HG03135 (cell line): ENCODE measurements around the gene CCDC102A.
"Not testable (repeated sequence)": the region's sequence is repeated elsewhere in the genome, so short reads cannot be mapped to it uniquely, and the experiment has no call there.

ENCODE experiments used
- ATAC-seq: cut with Tn5 transposase; IDR thresholded peaks from one replicate; pipeline ENCODE4 v1.9.1; 2021; ENCODE audit warnings: mild to moderate bottlenecking, moderate library complexity; ENCODE audit not compliant: unreplicated experiment

The CCDC102A gene

DNA sequence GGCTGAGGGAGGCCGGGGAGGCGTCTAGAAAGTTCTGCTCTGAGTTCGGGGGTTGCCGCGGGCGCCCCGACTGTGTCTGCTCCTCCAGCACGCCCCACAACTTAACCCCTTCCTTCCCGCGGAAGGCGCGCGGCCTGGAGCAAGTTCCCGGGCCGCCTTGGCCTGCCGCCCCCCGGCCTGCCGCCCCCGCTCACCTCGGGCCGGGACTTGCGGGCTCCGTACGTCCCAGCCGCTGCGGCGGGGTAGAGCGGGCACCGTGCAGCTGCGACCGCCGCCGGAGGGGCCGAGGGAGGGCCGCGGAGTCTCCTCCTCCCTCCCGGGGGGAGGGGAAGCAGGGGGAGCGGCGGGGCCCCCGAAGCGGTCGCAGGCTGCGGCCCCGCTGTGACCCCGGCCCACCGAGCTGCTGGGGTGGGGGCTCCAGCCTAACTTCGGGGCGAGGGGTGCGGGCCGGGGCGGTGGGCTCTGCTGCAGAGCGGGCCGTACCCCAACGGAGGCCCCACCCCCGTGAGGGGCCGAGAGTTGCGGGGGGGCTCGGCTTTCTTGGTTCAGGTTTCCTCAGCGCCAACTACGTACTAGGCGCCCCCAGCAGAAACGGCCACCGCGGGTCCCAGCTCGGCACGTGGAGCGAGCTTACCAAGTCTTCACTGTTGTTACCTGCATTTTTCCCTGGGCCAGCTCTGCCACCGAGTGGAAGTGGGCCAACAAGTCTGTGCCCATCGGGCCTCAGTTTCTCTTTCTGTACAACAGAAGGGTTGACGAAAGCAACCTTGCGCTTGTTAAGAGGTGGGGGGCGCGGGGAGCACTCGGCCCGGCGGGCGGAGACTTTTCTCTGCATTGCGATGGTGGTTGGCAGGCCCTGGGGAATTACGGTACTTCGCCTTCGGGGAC, at the start of gene CCDC102A:
Gene CCDC102A (minus strand): TSS at position 266 of the 888 bp plus-strand sequence. CDS start 7,394 bp downstream, outside the sequence.
- peak; percentile 17 for ATAC-seq

DNA sequence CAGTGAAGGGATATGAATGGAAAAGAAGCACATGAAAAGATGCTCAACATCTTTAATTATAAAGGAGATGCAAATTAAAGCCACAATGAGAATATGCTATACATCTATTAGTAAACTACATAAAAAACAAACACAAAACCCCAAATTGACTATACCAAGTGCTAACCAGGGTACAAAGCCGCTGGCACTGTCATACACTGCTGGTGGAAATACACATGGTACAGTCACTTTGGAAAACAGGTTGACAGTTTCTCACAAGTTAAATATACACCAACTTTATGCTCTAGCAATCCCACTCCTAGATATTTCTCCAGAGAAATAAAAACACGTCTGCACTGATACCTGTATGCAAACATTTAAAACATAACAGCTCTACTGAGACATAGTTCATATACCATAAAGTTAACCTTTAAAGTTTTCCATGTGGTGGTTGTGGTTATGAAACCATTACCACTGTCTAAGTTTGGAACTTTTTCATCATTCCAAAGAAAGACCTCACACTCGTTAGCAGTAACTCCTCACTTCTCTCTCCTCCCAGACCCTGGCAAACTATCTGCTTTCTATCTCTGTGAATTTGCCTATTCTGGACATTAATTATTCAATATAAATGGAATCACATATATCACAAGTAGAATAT, 48.8 kb upstream of the CCDC102A start:
- no peak for ATAC-seq

DNA sequence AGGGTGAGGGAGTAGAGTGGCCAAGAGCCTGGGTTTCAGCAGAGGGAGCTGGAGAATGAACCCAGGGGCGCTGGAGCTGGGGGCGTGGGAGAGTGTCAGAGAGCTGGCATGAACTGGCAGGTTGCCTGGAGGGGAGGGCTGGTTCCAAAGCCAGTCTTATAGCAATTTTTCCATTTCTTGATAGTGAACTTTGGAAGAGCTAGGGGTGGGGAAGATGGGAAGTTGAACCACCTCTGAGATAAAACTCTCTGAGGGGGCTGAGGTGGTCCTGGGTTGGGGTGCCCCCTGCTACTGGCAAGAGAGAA, 42.9 kb upstream of the CCDC102A start:
- no peak for ATAC-seq

DNA sequence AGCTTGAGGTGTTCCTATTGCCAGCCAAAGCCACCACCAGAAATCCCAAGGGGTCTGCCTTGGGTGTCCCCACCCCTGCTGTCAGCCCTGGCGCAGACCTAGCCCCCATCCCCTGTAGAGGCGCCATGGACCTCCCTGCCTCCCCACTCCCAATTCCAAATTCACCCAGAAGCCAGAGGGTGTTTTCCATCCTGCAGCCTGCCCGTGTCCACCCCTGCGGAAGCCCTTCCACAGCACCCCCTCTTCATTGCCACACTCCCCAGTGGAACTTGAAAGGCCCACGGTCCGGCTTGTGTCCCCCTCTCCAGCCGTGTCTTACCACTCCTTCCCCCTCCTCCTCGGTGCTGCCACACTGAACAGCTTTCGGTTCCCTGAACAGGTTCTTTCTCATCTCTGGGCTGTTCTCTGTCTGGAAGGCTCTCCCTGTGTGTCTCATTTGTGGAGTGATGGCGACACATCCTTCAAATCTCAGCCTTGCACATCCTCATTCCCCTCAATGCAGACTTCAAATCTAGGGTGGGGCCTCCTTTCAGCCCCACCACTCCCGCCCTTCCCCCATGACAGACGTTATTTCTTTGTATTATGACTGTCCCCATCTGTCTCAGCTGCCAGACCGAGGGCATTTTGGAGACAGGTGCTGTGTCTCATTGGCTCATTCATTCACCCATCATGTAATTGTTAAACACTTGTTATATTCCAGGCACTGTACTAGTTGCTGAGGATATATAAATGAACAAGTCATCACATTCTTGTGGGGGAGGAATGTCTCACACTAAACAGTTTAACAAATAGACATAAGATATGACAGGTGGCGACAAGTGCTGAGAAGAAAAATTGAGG, 42.4 kb upstream of the CCDC102A start:
- ATAC-seq: no peak

DNA sequence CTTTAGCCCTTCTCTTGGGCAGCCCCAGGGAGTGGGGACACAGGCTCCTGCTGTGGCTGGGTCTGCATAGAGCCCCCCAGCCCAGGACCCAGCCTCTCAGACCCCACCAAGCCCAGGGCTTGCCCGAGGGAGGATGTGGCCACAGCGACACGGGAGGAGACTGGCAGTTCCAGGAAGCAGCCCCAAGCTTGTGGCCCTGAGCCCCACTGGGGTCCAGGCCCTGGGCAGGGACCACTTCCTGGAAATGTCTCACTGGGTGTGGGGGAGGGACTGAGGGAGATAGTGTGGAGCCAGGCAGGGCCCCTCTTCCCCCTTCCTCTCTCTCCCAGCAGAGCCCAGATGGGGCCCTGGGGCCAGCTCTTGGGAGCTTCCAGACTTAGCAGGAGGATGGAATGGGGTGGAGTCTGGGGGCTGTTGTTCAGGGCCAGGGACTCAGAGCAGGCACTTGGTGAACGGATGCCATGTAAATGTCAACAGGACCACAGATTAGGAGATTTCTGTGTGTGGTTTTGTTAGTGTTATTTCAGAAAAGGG, 41.4 kb upstream of the CCDC102A start:
- no peak for ATAC-seq

DNA sequence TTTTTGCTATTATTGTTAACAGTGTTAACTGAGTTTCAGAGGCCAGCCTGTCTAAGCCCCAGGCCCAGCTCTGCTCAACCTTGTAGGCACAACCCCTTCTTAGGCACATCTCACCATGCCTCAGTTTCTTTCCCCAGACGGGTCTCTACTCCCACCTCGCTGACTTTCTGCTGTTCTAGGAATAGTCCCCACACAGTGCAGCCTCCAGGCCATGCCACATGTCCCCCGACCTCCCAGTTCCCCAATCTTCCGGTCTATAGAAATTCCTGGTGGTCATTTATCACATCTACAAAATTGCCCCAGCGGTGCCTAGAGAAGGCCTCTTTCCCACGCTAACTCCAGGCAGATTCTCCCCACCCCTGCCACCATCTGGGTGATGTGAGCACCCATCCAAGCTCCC, 40.8 kb upstream of the CCDC102A start:
- ATAC-seq: no peak

DNA sequence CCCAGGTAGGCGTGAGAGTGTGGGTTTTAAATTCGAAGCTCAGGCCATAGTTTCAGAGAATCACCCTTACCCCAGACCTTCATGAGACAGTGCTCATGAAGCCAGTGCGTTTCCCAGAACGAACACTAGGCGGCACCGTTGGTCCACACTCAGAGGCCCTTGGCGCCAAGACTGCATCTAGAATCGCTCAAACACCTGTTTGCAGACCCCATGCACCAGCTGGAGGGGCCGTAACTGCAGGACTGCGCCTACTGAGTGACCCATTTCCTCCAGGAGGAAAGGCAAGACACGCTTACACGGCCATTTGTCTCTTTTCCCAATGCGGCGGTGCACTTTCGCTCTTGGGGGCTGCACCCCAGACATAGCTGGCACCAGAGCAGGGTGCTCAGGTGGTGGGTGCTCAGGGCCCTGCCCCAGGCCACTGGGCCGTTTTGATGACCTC, 40.1 kb upstream of the CCDC102A start:
- peak; percentile 63 for ATAC-seq

DNA sequence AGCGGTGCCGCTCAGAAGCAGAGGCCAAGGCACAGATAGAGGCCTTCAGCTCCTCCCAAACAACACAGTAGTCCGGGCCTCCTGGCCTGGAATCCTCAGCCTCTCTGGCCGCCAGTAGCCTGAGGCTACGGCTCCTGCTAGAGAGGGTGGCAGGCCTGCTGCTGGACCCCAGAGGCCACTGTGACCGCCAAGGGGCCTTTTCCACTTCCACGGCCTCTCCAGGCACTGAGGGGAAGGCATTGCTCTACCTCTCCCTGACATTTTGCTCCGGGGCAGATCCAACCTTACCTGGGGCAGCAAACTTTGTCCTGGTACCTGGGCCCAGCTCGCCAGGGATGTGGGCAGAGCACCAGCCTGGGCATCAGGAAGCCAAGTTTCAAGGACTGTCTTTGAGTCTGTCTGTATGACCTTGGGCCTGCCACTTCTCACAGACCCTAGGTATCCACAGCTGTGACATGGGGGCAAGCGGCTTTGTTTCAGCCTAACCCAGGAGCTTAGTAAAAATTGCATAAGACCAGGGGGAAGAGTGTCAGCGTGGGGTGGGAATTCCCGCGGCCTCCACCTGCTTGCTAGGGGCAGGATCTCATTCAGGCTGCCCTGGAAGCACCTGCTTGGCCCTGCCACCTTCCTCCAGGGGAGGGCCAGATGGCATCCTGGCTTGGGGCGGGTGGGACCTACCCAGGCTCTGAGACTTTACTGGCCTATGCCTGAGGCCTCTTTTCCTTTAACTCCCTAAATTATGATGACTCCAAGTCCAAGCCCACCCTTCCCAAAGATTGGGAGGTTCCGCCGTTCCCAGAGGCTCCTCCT, 39.3 kb upstream of the CCDC102A start:
- no peak for ATAC-seq

DNA sequence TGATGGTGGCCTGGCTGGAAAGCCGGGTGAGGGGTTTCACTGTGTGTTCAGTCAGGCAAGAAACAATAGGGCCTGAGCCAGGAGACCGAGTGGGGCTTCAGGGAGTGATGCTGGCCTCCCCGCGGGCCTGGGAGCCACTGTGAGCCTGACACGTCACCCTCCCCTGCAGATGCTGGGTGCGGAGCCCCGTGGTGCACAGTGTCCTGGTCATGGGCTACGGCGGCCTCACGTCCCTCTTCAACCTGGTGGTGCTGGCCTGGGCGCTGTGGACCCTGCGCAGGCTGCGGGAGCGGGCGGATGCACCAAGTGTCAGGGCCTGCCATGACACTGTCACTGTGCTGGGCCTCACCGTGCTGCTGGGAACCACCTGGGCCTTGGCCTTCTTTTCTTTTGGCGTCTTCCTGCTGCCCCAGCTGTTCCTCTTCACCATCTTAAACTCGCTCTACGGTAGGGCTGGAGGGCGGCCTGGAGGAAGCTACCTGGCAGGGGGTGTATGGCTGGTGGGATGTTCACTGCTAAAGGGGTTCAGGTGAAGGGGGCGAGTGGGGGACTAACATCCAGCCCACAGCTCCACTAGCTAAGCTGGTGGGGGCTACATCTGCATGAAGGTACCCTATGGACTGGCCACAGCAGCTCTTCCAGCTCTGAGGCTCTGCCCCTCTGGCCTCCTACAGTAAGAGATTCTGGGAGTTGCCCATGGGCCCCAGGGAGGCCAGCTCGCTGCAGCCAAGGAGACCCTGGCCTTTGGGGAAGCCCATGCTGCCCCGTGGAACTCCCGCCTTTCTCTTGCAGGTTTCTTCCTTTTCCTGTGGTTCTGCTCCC, 38.5 kb upstream of the CCDC102A start:
- ATAC-seq: no peak

DNA sequence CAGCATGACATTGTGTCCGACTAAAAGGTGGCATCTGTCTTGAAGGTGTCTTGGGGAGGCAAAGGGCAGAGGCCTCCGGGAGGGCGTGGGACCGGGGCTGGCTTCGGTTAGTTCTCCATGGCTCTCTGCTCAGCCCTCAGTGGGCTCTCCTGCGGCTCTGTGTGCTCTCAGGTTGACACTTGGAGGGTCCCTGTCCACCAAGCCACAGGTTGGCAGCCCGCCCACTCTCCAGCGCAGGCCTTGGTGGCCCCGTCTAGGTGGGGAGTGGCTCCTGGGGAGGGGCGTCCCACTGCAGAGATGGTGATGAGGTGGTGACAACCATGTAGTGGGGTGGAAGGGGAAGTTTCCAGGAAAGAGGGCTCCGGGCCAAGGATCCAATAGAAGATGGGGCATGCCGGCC, 37.7 kb upstream of the CCDC102A start:
- no peak for ATAC-seq

DNA sequence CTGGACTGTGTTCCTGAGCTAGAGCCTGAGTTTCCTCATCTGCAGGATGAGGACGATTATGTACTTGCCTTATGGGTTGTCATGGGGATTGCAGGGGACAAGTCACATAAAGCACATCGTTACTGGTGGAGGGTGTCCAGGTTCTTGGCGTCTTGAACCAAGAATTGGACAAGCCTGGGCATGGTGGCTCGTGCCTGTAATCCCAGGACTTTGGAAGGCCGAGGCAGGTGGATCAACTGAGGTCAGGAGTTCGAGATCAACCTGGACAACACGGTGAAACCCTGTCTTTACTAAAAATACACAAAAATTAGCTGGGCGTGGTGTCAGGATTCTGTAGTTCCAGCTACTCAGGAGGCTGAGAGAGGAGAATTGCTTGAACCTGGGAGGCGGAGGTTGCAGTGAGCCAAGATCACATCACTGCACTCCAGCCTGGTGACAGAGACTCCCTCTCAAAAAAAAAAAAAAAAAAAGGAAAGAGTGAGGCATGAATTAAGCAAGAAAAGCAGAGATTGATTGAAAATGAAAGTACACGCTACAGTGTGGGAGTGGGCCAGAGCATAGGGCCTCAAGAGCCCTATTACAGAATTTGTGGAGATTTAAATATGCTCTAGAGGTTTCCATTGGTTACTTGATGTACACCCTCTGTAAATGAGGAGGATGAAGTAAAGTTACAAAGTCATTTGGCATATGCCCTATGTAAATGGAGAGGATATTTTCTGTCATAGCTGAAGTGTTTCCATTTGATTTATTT, 36.8 kb upstream of the CCDC102A start:
- ATAC-seq: no peak

DNA sequence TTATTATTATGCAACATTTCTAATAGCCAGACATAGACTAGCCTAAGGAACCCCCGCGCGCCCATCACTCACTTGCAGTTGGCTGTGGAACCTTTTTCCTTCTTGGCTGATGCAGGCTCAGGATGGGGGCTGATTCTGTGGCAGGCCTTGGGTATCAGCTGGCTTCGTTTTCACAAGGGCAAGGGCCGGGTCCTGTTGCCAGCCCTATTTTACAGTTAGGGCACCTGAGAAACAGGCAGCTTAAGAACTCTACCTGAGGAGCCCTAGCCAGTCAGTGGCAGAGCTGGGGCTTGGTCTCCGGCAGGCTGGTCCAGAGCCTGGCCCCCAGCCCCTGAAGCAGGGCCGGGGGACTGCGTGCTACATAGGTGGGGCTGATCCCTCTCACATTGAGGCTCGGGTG, 34.7 kb upstream of the CCDC102A start:
- no peak for ATAC-seq

DNA sequence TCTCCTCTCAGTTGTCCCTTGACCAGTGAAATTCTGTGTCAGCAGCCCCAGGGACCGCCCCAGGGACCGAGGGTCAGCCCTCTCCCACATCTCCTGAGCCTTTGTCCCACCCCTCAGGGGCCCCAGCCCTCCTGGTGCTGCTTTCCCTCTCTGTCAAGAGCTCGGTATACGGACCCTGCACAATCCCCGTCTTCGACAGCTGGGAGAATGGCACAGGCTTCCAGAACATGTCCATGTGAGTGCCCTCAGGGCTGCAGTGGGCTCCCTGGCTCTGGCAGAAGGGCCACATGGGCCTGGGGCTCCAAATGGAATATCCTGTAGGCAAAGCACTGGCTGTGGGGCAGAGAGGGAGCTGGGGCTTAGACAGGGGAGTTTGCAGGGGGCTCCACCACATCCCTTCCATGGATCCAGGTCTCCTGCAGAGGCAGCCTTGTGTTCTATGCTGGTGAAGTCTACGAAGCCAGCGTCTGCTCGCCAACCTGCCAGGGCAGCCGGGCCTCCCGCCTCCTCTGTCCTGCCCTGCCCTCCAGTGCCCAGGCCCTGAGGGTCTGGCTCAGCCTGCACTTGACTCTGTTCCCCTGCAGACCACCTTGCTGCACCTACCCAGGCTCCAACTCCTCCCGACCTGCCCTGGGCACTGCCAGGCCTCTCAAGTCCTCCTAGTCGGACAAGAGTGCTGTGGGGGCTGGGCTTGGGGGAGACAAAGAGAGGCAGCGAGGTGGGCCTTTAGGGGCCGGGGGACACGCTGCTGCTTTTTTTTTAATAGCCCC, 34.1 kb upstream of the CCDC102A start:
- no peak for ATAC-seq

DNA sequence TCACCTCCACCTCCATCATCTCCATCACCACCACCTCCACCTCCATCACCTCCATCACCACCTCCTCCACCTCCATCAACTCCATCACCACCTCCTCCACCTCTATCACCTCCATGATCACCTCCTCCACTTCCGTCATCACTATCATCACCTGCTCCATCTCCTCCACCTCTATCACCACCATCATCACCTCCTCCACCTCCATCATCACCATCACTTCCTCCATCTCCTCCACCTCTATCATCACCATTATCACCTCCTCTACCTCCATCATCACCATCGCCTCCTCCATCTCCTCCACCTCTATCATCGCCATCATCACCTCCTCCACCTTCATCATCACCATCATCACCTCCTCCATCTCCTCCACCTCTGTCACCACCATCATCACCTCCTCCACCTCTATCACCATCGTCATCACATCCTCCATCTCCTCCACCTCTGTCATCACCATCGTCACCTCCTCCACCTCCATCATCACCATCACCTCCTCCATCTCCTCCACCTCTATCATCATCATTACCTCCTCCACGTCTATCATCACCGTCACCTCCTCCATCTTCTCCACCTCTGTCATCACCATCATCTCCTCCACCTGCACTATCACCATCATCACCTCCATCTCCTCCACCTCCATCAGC, 33.1 kb upstream of the CCDC102A start:
- ATAC-seq: no peak

DNA sequence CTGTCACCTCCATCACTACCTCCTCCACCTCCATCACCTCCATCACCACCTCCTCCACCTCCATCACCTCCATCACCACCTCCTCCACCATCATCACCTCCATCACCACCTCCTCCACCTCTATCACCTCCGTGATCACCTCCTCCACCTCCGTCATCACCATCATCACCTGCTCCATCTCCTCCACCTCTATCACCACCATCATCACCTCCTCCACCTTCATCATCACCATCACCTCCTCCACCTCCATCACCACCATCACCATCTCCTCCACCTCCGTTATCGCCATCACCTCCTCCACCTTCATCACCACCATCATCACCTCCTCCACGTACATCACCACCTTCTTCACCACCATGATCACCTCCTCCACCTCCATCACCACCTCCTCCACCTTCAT, 32.4 kb upstream of the CCDC102A start:
- ATAC-seq: not testable (repeated sequence)

DNA sequence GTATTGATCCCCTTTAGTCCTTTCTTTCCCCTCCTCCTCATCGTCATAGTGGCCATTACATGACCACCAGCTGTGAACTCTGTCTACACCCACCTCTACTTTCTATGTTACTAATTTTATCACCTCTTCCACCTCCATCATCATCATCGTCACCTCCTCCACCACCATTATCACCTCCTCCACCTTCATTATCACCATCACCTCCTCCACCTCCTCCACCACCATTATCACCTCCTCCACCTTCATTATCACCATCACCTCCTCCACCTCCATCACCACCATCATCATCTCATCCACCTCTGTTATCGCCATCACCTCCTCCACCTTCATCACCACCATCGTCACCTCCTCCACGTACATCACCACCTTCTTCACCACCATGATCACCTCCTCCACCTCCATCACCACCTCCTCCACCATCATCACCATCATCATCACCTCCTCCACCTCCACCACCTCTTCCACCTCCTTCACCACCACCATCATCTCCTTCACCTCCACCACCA, 31.9 kb upstream of the CCDC102A start:
- no peak for ATAC-seq

DNA sequence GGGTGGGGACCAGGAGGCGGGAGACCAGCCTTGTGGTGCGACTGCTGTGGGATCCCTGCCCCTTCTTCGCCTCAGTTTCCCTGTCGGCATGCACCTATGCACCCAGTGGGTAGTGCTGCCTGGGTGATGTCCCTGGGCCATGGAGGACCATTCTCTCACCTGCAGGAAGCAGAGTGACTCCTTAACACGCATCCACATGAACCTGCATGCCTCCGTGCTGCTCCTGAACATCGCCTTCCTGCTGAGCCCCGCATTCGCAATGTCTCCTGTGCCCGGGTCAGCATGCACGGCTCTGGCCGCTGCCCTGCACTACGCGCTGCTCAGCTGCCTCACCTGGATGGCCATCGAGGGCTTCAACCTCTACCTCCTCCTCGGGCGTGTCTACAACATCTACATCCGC, 31.3 kb upstream of the CCDC102A start:
- no peak for ATAC-seq
